Muscle layer of colon (tissue), 2 donors: ENCODE results near the gene SIM1.
"Not testable (repeated sequence)": the region's sequence is repeated elsewhere in the genome, so short reads cannot be mapped to it uniquely, and the experiment has no call there.

Experiments
- H3K27ac ChIP-seq: one replicate; pipeline ENCODE4 v1.7.0; 2013; ENCODE audit warnings: low read depth, mild to moderate bottlenecking, low read length, moderate library complexity
- H3K27me3 ChIP-seq, 2 donors: one replicate each; pipeline ENCODE4 v1.7.0; 2013; ENCODE audit warnings: low read length in 2 of 2, mild to moderate bottlenecking in 2 of 2; ENCODE audit not compliant: insufficient read depth in 2 of 2, control insufficient read depth in 1 of 2
- H3K36me3 ChIP-seq: one replicate; pipeline ENCODE4 v1.7.0; 2013; ENCODE audit warnings: mild to moderate bottlenecking, low read length; ENCODE audit not compliant: insufficient read depth
- H3K4me1 ChIP-seq: one replicate; pipeline ENCODE4 v1.7.0; 2013; ENCODE audit warnings: mild to moderate bottlenecking, low read length; ENCODE audit not compliant: insufficient read depth
- H3K4me3 ChIP-seq, 2 donors: one replicate each; pipeline ENCODE4 v1.7.0; 2013; ENCODE audit warnings: low read length in 2 of 2, low read depth in 1 of 2, mild to moderate bottlenecking in 1 of 2, moderate library complexity in 1 of 2
- H3K9ac ChIP-seq: one replicate; pipeline ENCODE4 v1.7.0; 2013; ENCODE audit warnings: low read length
- H3K9me3 ChIP-seq: one replicate; pipeline ENCODE4 v1.7.0; 2013; ENCODE audit warnings: mild to moderate bottlenecking, low read length
- donor health status: abdominal sarcoma.
- donor health status: Adenocarcinoma of cecum.

Gene SIM1

GRCh38 chr6:100354736-100355641, 109.7 kb downstream of the SIM1 start:
- not testable (repeated sequence) for H3K36me3 ChIP-seq, H3K9me3 ChIP-seq

DNA sequence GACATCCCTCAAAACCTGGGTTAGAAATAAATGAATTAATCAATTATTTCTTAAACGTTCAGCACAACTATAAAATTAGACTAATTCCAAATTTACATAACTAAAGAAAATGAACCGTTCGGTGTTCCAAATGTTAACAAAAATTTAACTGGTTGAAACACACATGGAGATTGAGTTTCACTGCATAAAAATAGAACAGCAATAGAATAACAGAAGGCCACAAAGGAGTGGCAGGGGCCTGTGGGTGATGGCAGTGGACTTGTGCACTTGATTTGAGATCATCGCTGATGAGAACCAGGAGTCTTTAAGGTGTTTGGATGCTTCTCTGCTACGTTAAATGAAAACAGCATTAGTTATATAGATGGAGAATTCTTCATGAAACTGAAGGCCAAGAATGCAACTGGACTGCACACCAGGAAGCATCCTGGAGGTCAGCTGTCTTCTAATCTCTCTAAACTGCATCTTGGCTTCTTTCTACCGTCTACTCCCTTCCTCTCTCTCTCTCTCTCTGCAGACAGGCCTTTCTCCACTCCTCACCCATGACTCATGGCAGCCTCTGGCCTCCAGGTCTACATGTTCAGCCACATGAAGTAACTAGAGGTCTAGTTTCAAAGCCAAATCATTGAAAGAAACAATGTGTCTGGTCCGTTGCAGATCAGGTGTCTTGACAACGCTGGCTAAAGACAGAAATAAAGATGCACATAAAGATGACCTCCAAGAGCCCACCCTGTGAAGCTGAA, 111.3 kb downstream of the SIM1 start:
- no peak overlapping the region for H3K4me3 ChIP-seq
- H3K27ac ChIP-seq, result no peak overlapping the region
- no peaks in the 10 kb centered on the region for H3K36me3 ChIP-seq
- H3K9ac ChIP-seq, result no peak overlapping the region
- no peaks in the 10 kb centered on the region for H3K27me3 ChIP-seq
- no peaks in the 10 kb centered on the region for H3K4me1 ChIP-seq
- no peaks in the 10 kb centered on the region for H3K9me3 ChIP-seq

More at GRCh38 chr6:100354736-100355641, 109.7 kb downstream of the SIM1 start:
- H3K4me3 ChIP-seq, H3K27me3 ChIP-seq, H3K4me1 ChIP-seq, H3K9ac ChIP-seq, H3K27ac ChIP-seq: not testable (repeated sequence)

DNA sequence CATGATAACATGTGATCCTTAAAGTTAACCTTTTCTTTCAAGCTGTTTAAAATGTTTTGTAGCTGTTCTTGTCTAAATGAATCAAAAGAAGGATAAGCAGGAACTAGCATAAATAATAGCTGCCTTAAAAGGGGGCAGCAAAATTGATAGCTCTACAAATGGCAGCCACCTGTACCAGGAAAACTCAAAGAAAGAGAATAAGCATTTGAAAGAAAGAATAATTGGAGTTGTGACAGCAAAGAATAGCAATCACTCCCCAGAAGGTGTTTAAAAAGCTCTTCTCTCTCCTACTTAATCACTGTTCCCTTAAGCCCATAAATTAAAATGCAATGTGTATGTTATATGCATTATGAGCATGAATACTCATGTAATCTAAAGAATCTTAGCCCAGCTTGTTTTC, 114.6 kb downstream of the SIM1 start:
- no peak overlapping the region for H3K4me3 ChIP-seq
- H3K27ac ChIP-seq, result no peak overlapping the region
- no peaks in the 10 kb centered on the region for H3K9me3 ChIP-seq
- H3K9ac ChIP-seq, result no peak overlapping the region
- H3K36me3 ChIP-seq, result no peaks in the 10 kb centered on the region
- H3K27me3 ChIP-seq, result no peaks in the 10 kb centered on the region
- no peaks in the 10 kb centered on the region for H3K4me1 ChIP-seq

- H3K27ac ChIP-seq, result no peak overlapping the region
- no peaks in the 10 kb centered on the region for H3K36me3 ChIP-seq
- H3K4me3 ChIP-seq, result no peak overlapping the region
- no peaks in the 10 kb centered on the region for H3K4me1 ChIP-seq
- H3K27me3 ChIP-seq, result no peaks in the 10 kb centered on the region
- H3K9me3 ChIP-seq, result no peaks in the 10 kb centered on the region
- no peak overlapping the region for H3K9ac ChIP-seq
These were observed 115.4 kb downstream of the SIM1 start for GRCh38 chr6:100349366-100349765.

- no peaks in the 10 kb centered on the region for H3K9me3 ChIP-seq
- no peaks in the 10 kb centered on the region for H3K4me1 ChIP-seq
- H3K27ac ChIP-seq, result no peak overlapping the region
- H3K27me3 ChIP-seq, result no peaks in the 10 kb centered on the region
- no peaks in the 10 kb centered on the region for H3K36me3 ChIP-seq
- no peak overlapping the region for H3K4me3 ChIP-seq
- H3K9ac ChIP-seq, result no peak overlapping the region
These were observed 116.7 kb downstream of the SIM1 start for GRCh38 chr6:100347901-100348550.

GRCh38 chr6:100346828-100347227, 117.9 kb downstream of the SIM1 start:
- Histone ChIP-seq H3K9ac (no peak overlapping the region), H3K4me1 (no peaks in the 10 kb centered on the region), H3K36me3 (no peaks in the 10 kb centered on the region), H3K9me3 (no peaks in the 10 kb centered on the region), H3K27me3 (no peaks in the 10 kb centered on the region), H3K4me3 (no peak overlapping the region), H3K27ac (no peak overlapping the region)

DNA sequence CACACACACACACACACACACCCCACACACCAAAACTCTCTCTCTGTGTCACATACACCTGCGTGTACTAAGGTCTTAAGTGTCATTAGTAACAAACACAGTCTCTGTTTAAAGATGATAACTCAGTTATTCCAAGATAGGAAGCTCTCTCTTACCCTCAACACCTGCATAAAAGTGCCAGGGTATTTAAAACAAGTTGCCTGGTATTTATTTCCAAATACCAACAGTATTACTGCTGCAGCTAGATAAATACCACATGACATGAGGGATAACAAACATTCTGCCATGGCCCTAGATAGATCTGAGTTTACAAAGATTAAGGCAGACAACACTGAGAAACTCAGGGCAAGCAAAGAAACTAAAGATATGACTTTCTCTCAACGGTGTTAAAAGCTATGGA, 118.5 kb downstream of the SIM1 start:
- Histone ChIP-seq H3K27me3 (no peaks in the 10 kb centered on the region), H3K4me3 (no peak overlapping the region), H3K27ac (no peak overlapping the region), H3K9ac (no peak overlapping the region), H3K4me1 (no peaks in the 10 kb centered on the region), H3K36me3 (no peaks in the 10 kb centered on the region), H3K9me3 (no peaks in the 10 kb centered on the region)

DNA sequence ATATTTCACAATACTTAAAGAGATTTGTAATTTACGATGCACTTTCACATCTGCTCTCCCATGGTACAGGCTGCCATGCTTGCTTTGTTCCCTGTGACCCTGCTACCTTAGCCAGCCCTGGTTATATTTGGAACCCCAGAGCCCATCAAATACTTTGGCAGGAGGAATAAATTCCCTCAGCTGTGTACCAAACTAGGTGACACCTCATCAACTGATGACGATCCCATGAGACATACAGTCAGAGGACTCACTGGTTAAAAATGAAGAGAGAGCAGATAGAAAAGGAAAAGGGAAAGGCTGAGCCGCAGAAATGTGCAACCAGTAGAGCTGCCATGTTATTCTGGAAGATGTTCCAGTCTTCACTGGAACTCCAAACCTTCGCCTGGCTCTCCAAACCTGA, 120.0 kb downstream of the SIM1 start:
- Histone ChIP-seq H3K27me3 (no peaks in the 10 kb centered on the region), H3K9me3 (no peaks in the 10 kb centered on the region), H3K27ac (no peak overlapping the region), H3K36me3 (no peaks in the 10 kb centered on the region), H3K9ac (no peak overlapping the region), H3K4me1 (no peaks in the 10 kb centered on the region), H3K4me3 (no peak overlapping the region)

GRCh38 chr6:100344321-100344720, 120.4 kb downstream of the SIM1 start:
- Histone ChIP-seq H3K9ac (no peak overlapping the region), H3K4me1 (no peaks in the 10 kb centered on the region), H3K27ac (no peak overlapping the region)

DNA sequence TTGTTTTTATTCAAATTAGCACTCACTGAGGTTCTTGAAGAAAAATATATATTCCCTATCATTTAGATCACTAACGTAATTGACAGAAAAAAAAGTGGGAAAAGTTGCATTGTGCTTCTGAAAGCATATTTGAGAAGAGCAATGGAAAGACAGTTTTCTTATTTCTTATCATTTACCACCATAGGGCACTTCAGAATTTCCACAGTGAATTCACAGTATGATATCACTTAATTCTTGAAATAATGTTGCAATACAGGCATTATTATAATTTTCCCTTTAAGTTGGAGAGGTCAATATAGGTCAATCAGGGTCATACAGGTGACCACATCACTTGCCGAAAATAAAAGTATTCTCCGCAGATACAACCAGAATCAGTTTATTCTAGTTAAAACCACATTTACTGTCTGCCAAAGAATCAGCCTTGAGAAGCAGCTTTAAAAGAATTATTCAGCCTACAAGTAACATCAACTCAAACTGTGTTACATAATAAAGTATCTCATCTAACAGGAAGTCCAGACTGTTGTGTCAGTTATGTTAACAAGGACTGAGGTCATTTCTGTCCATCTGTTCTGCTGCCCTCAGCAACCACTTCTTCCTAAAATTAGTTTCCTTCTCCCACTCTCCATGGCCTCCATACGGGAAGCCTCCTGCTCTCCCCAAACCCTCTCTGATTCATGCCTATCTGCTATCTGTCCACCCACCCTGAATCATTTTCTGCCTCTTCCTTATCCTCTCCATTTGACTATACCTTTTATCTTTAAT, 121.2 kb downstream of the SIM1 start:
- no peaks in the 10 kb centered on the region for H3K9me3 ChIP-seq
- no peaks in the 10 kb centered on the region for H3K36me3 ChIP-seq
- H3K4me1 ChIP-seq, result no peaks in the 10 kb centered on the region
- no peaks in the 10 kb centered on the region for H3K27me3 ChIP-seq
- H3K9ac ChIP-seq, result no peak overlapping the region
- H3K4me3 ChIP-seq, result no peak overlapping the region
- H3K27ac ChIP-seq, result no peak overlapping the region

More at GRCh38 chr6:100344321-100344720, 120.4 kb downstream of the SIM1 start:
- Histone ChIP-seq H3K9me3 (no peaks in the 10 kb centered on the region), H3K27me3 (no peaks in the 10 kb centered on the region), H3K36me3 (no peaks in the 10 kb centered on the region), H3K4me3 (no peak overlapping the region)

GRCh38 chr6:100342830-100343229, 121.9 kb downstream of the SIM1 start:
- Histone ChIP-seq H3K9ac (no peak overlapping the region), H3K4me3 (no peak overlapping the region), H3K27me3 (no peaks in the 10 kb centered on the region), H3K9me3 (no peaks in the 10 kb centered on the region), H3K27ac (no peak overlapping the region), H3K36me3 (no peaks in the 10 kb centered on the region), H3K4me1 (no peaks in the 10 kb centered on the region)
